Gastroesophageal sphincter (tissue), 4 donors: ENCODE data around the gene RALGPS2. TPM values are rescaled to one million over a fixed set of nuclear protein-coding genes. Genes with fewer than 3 reads are reported as not detected.

ENCODE experiments used
- ATAC-seq: fragments of 150-250 bp; one replicate; pipeline ENCODE4 v1.9.1; 2016; ENCODE audit warnings: mild to moderate bottlenecking, moderate library complexity
- H3K27ac ChIP-seq, 4 donors: fragments of 200-600 bp; sonication (generic) in 3 of 4; 1 replicate in 3 of 4; 2 replicates in 1 of 4; pipeline ENCODE4 v1.5.1; 2016 to 2019
- H3K27me3 ChIP-seq: fragments of 200-600 bp; sonication (generic); one replicate; pipeline ENCODE4 v1.5.1; 2019
- H3K36me3 ChIP-seq, 2 donors: fragments of 200-600 bp; sonication (generic); one replicate each; pipeline ENCODE4 v1.5.1; 2019; ENCODE audit warnings: control low read depth in 1 of 2
- H3K4me1 ChIP-seq, 3 donors: fragments of 200-600 bp; sonication (generic); 1 replicate in 2 of 3; 2 replicates in 1 of 3; pipeline ENCODE4 v1.5.1; 2016 to 2019; ENCODE audit warnings: control low read depth in 2 of 3
- H3K4me3 ChIP-seq, 2 donors: fragments of 200-600 bp; sonication (generic); one replicate each; pipeline ENCODE4 v1.5.1; 2019; ENCODE audit warnings: mild to moderate bottlenecking in 1 of 2, moderate library complexity in 1 of 2
- H3K9me3 ChIP-seq, 3 donors: fragments of 200-600 bp; sonication (generic); one replicate each; pipeline ENCODE4 v1.5.1; 2017 to 2019; ENCODE audit warnings: control low read depth in 2 of 3
- CTCF ChIP-seq, 4 experiments: fragments of 200-600 bp in 2 of 4; fragments of 450-650 bp in 2 of 4; sonication (generic) in 1 of 4; IDR thresholded peaks; one replicate each; pipeline ENCODE4 v1.5.1; 2017 to 2019; ENCODE audit warnings: antibody characterized with exemption in 4 of 4, mild to moderate bottlenecking in 2 of 4, moderate library complexity in 2 of 4
- EP300 ChIP-seq: sonication (generic); formaldehyde crosslinking; IDR thresholded peaks from one replicate; pipeline ENCODE4 v1.6.1; 2017; ENCODE audit warnings: antibody characterized with exemption, mild to moderate bottlenecking
- POLR2A ChIP-seq, 2 donors: fragments of 450-650 bp; IDR thresholded peaks; one replicate each; pipeline ENCODE4 v1.6.1; 2017; ENCODE audit warnings: antibody characterized with exemption in 2 of 2, mild to moderate bottlenecking in 2 of 2, moderate library complexity in 1 of 2
- POLR2AphosphoS5 ChIP-seq: sonication (generic); formaldehyde crosslinking; IDR thresholded peaks from one replicate; pipeline ENCODE4 v1.6.1; 2017; ENCODE audit warnings: antibody characterized with exemption
- WGBS, 2 donors: methylation state at CpG; one replicate each; pipeline ENCODE4 v1.1.5; 2018; ENCODE audit warnings: low coverage in 1 of 2; 5-methylcytosine and 5-hydroxymethylcytosine counted together
- total RNA-seq, 4 donors: library from RNA; depleted of rRNA; stranded (reverse); fragments of >200 nt; gene quantifications; one replicate each; pipeline ENCODE4 v1.1.0, GENCODE V29; 2016

Gene RALGPS2
- total RNA-seq, 4 donors from 2014 or later = 12.0 to 17.7 (median 15.1) TPM

DNA sequence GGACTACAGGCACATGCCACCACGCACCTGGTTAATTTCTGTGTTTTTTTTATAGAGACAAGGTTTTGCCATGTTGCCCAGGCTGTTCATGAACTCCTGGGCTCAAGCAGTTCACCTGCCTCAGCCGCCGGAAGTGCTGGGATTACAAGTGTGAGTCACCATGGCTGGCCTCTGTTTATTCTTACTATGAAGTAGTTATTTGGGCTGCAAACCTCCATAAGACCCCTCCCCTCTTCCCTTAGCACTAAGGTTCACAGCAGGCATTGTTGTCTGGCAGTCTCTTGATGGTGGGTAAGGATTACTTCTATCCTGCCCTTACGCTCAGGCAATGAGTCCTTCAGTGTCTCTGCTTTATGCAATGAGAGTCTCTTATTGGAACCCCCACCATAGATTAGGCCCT is 94.1 kb downstream of the RALGPS2 start:
- Histone ChIP-seq H3K36me3 (no peaks in the 10 kb centered on the region), H3K9me3 (no peaks in the 10 kb centered on the region), H3K27ac (no peak overlapping the region), H3K4me1 (no peaks in the 10 kb centered on the region), H3K4me3 (no peak overlapping the region), H3K27me3 (no peaks in the 10 kb centered on the region)
- 80 to 100% methylated on average over 1 to 2 of the region's 4 CpGs for WGBS, 2 donors
- TF ChIP-seq POLR2A (IDR thresholded peaks at IDR 0.05) (no peak), CTCF (IDR thresholded peaks at IDR 0.05) (no peak), POLR2AphosphoS5 (no peak), EP300 (no peak)
- ATAC-seq = no peak

DNA sequence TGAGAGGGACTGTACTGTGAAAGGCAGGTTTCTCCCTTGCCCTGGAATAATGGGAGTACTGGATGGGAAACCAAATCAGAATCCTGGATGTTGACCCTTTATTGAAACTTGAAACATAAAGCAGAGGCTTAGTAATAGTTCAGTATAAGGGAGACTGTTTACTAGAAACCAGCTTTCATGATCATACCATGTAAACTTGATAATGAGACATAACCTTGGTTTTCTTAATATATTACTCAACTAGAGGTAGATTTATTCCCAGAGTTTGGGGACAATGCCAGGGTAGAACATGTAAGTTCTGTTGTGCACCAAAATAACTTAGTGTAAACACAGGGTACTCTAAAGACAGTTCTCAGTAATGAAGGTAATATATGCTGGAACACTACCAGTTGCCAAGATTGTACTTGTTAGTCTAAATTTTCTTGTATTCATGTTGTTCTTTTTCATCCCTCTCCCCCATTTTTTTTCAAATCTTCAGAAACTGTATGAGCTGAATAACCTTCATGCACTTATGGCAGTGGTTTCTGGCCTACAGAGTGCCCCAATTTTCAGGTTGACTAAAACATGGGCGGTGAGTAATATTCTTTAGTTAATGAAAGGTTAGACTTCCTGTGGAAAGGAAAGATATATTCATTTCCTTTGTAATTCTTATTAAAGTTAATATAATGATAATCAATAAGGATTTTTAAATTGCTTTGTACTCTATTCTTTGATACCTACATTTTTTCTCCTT is 96.3 kb downstream of the RALGPS2 start:
- no peaks in the 10 kb centered on the region for H3K9me3 ChIP-seq
- no peak overlapping the region for H3K4me3 ChIP-seq
- no peaks in the 10 kb centered on the region for H3K27me3 ChIP-seq
- WGBS, 2 donors = 92 to 100% methylated on average over 1 of the region's 1 CpG
- TF ChIP-seq POLR2A (IDR thresholded peaks at IDR 0.05) = no peak
- no peak for TF ChIP-seq POLR2AphosphoS5
- TF ChIP-seq EP300 = no peak
- no peak for TF ChIP-seq CTCF (IDR thresholded peaks at IDR 0.05)
- H3K27ac ChIP-seq = no peak overlapping the region
- ATAC-seq = no peak
- H3K4me1 ChIP-seq = no peaks in the 10 kb centered on the region
- H3K36me3 ChIP-seq = no peaks in the 10 kb centered on the region

- no peaks in the 10 kb centered on the region for H3K27me3 ChIP-seq
- ATAC-seq = no peak
- TF ChIP-seq CTCF (IDR thresholded peaks at IDR 0.05) (no peak), EP300 (no peak), POLR2A (IDR thresholded peaks at IDR 0.05) (no peak), POLR2AphosphoS5 (no peak)
- no peaks in the 10 kb centered on the region for H3K9me3 ChIP-seq
- peaks cover 0 to 3% of the 10 kb centered on the region in 2 donors for H3K36me3 ChIP-seq
- 90 to 100% methylated on average over 1 to 2 of the region's 2 CpGs for WGBS, 2 donors
- H3K4me3 ChIP-seq = no peak overlapping the region
- H3K4me1 ChIP-seq = no peaks in the 10 kb centered on the region
- no peak overlapping the region for H3K27ac ChIP-seq
Measured at GRCh38 chr1:178825167-178825566, 100.1 kb downstream of the RALGPS2 start.

GRCh38 chr1:178844436-178844835 is 119.4 kb downstream of the RALGPS2 start:
- no peak overlapping the region for H3K27ac ChIP-seq
- no peaks in the 10 kb centered on the region for H3K27me3 ChIP-seq
- no peak overlapping the region for H3K4me3 ChIP-seq
- 49 to 58% methylated on average over 2 to 3 of the region's 3 CpGs for WGBS, 2 donors
- TF ChIP-seq CTCF (IDR thresholded peaks at IDR 0.05) = no peak
- no peak for TF ChIP-seq POLR2A (IDR thresholded peaks at IDR 0.05)
- TF ChIP-seq POLR2AphosphoS5 = no peak
- TF ChIP-seq EP300 = no peak
- H3K36me3 ChIP-seq = no peaks in the 10 kb centered on the region
- H3K4me1 ChIP-seq = peaks cover 0 to 5% (median 0%) of the 10 kb centered on the region in 3 donors
- no peak for ATAC-seq
- no peaks in the 10 kb centered on the region for H3K9me3 ChIP-seq

DNA sequence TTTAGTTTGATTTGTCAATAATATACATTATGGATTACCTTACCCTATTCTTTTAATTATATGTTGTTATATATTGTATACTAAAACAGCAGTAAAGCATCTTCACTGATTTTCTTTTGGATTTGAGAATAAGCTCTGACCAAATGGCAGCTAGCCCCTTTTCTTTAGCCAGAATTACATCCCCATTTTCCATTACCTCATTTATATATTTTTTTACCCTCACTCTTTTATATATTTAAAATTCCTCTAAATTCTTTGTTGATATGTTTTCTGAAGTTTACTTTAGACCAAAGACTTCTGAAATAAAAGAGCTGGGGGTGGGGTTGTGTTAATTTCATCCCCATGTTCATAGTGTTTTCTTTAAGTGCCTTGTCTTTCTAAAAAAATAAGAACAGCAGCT is 121.3 kb downstream of the RALGPS2 start:
- TF ChIP-seq POLR2A (IDR thresholded peaks at IDR 0.05) (no peak), CTCF (IDR thresholded peaks at IDR 0.05) (no peak), EP300 (no peak), POLR2AphosphoS5 (no peak)
- Histone ChIP-seq H3K36me3 (peaks cover 0 to 5% of the 10 kb centered on the region in 2 donors), H3K4me3 (no peak overlapping the region), H3K27me3 (no peaks in the 10 kb centered on the region), H3K9me3 (no peaks in the 10 kb centered on the region), H3K4me1 (peaks cover 0 to 13% (median 0%) of the 10 kb centered on the region in 3 donors), H3K27ac (no peak overlapping the region)
- ATAC-seq = no peak
